ENCODE results near the gene FZD8. TPM values are rescaled to one million over a fixed set of nuclear protein-coding genes. Genes with fewer than 3 reads are reported as not detected.

The FZD8 gene
- total and polyA plus RNA-seq, 4 donors, result 0.25 to 5.4 (median 3.0) TPM

GRCh38 chr10:35668865-35669650 lies 27.0 kb upstream of the FZD8 start:
- Histone ChIP-seq H3K27me3 (ENCODE audit: control insufficient read depth in 4 of 4, insufficient read depth in 4 of 4, low read length in 3 of 4) (no peaks in the 10 kb centered on the region), H3K4me3 (ENCODE audit: low read depth in 1 of 3, low read length in 3 of 3) (no peak overlapping the region), H3K9ac (ENCODE audit: low read depth in 1 of 2, low read length in 2 of 2) (no peak overlapping the region), H3K27ac (ENCODE audit: low read depth in 1 of 2, low read length in 2 of 2) (no peak overlapping the region), H3K36me3 (ENCODE audit: control insufficient read depth in 4 of 4, insufficient read depth in 3 of 4, low read depth in 1 of 4, low read length in 3 of 4) (no peaks in the 10 kb centered on the region), H3K4me1 (ENCODE audit: control insufficient read depth in 4 of 4, insufficient read depth in 4 of 4, low read length in 3 of 4) (no peaks in the 10 kb centered on the region), H3K9me3 (ENCODE audit: control insufficient read depth in 4 of 4, low read length in 3 of 4) (no peaks in the 10 kb centered on the region)
- 86% methylated on average over 13 of the region's 13 CpGs for WGBS
- TF ChIP-seq RXRA (IDR thresholded peaks at IDR 0.05) (no peak), SP1 (IDR thresholded peaks at IDR 0.05) (no peak), NR2F2 (IDR thresholded peaks at IDR 0.05) (no peak), HNF4A (conservative IDR thresholded peaks at IDR 0.05) (no peak), CTCF (IDR thresholded peaks at IDR 0.05; ENCODE audit: low read depth, low read length, missing input control) (no peak), FOXA1 (IDR thresholded peaks at IDR 0.05) (no peak), JUND (IDR thresholded peaks at IDR 0.05) (no peak), YY1 (IDR thresholded peaks at IDR 0.05) (no peak)
- TF ChIP-seq, protein P1, sequence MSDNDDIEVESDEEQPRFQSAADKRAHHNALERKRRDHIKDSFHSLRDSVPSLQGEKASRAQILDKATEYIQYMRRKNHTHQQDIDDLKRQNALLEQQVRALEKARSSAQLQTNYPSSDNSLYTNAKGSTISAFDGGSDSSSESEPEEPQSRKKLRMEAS (IDR thresholded peaks at IDR 0.05), result no peak
- no peak for DNase-seq (ENCODE audit: low spot score)

DNA sequence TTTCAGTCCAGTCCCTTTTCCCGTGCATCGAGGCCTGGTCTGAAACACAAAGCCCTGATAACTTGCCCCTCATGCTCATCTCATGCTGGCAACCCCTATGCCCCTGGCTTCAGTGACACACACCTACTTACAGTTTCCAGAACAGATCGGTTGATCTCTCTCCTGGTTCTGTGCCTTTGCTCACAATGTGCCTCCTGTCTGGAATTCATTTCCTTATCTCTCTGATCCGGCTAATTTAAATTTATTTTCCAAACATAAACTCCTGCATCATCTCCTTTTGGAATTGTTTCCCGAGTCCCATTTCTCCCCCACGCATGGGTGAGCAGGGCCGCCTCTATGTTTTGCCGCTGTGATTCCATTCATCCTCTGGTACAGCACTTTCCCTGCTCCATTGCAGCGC lies 25.9 kb upstream of the FZD8 start:
- Histone ChIP-seq H3K36me3 (ENCODE audit: control insufficient read depth in 4 of 4, insufficient read depth in 3 of 4, low read depth in 1 of 4, low read length in 3 of 4) (no peaks in the 10 kb centered on the region), H3K4me1 (ENCODE audit: control insufficient read depth in 4 of 4, insufficient read depth in 4 of 4, low read length in 3 of 4) (no peaks in the 10 kb centered on the region), H3K27ac (ENCODE audit: low read depth in 1 of 2, low read length in 2 of 2) (no peak overlapping the region), H3K9me3 (ENCODE audit: control insufficient read depth in 4 of 4, low read length in 3 of 4) (no peaks in the 10 kb centered on the region), H3K4me3 (ENCODE audit: low read depth in 1 of 3, low read length in 3 of 3) (no peak overlapping the region), H3K9ac (ENCODE audit: low read depth in 1 of 2, low read length in 2 of 2) (no peak overlapping the region), H3K27me3 (ENCODE audit: control insufficient read depth in 4 of 4, insufficient read depth in 4 of 4, low read length in 3 of 4) (no peaks in the 10 kb centered on the region)
- TF ChIP-seq NR2F2 (IDR thresholded peaks at IDR 0.05) (no peak), TAF1 (conservative IDR thresholded peaks at IDR 0.05) (no peak), ATF3 (IDR thresholded peaks at IDR 0.05) (no peak), EGR1 (IDR thresholded peaks at IDR 0.05; ENCODE audit: low read depth in 2 of 2) (no peak), RXRA (IDR thresholded peaks at IDR 0.05) (no peak), FOXA1 (IDR thresholded peaks at IDR 0.05) (no peak), JUND (IDR thresholded peaks at IDR 0.05) (no peak)
- TF ChIP-seq, protein P1 (IDR thresholded peaks at IDR 0.05), result no peak
- DNase-seq (ENCODE audit: low spot score), result no peak
- 94% methylated on average over 9 of the region's 9 CpGs for WGBS

- H3K4me3 ChIP-seq (ENCODE audit: low read depth in 1 of 3, low read length in 3 of 3), result no peak overlapping the region
- H3K36me3 ChIP-seq (ENCODE audit: control insufficient read depth in 4 of 4, insufficient read depth in 3 of 4, low read depth in 1 of 4, low read length in 3 of 4), result no peaks in the 10 kb centered on the region
- no peaks in the 10 kb centered on the region for H3K4me1 ChIP-seq (ENCODE audit: control insufficient read depth in 4 of 4, insufficient read depth in 4 of 4, low read length in 3 of 4)
- H3K9ac ChIP-seq (ENCODE audit: low read depth in 1 of 2, low read length in 2 of 2), result no peak overlapping the region
- H3K9me3 ChIP-seq (ENCODE audit: control insufficient read depth in 4 of 4, low read length in 3 of 4), result no peaks in the 10 kb centered on the region
- no peak for DNase-seq (ENCODE audit: low spot score)
- H3K27me3 ChIP-seq (ENCODE audit: control insufficient read depth in 4 of 4, insufficient read depth in 4 of 4, low read length in 3 of 4), result no peaks in the 10 kb centered on the region
- TF ChIP-seq GABPA (IDR thresholded peaks at IDR 0.05 in 1 of 2, conservative IDR thresholded peaks at IDR 0.05 in 1 of 2), result no peak
- no peak for TF ChIP-seq ATF3 (IDR thresholded peaks at IDR 0.05)
- no peak for TF ChIP-seq RXRA (IDR thresholded peaks at IDR 0.05)
- 90% methylated on average over 4 of the region's 4 CpGs for WGBS
- H3K27ac ChIP-seq (ENCODE audit: low read depth in 1 of 2, low read length in 2 of 2), result no peak overlapping the region
Observed at GRCh38 chr10:35667270-35667889, 25.3 kb upstream of the FZD8 start.

All from liver (tissue), 9 donors.